ENCODE measurements around the gene ANTXRL. TPM values are rescaled to one million over a fixed set of nuclear protein-coding genes. Genes with fewer than 3 reads are reported as not detected.

The ANTXRL gene
- total and polyA plus RNA-seq, 2 experiments from 2014 or later: not detected

GRCh38 chr10:46289209-46289810 lies 2.5 kb downstream of the ANTXRL start:
- DNase-seq (ENCODE audit: low spot score): no peak
- Histone ChIP-seq H3K4me2 (no peak overlapping the region), H3K27me3 (no peaks in the 10 kb centered on the region), H3K27ac (no peak overlapping the region), H3K79me2 (no peaks in the 10 kb centered on the region), H3K36me3 (replicated peaks; ENCODE audit: insufficient read depth, low read depth) (no peaks in the 10 kb centered on the region), H3K4me3 (no peak overlapping the region), H3K9me2 (replicated peaks; ENCODE audit: insufficient read depth) (no peaks in the 10 kb centered on the region), H3K4me1 (ENCODE audit: insufficient read depth) (no peaks in the 10 kb centered on the region), H2AFZ (no peak overlapping the region), H3K9me3 (ENCODE audit: low read depth) (no peaks in the 10 kb centered on the region), H4K20me1 (ENCODE audit: insufficient read depth, poor library complexity, severe bottlenecking) (no peaks in the 10 kb centered on the region)
- WGBS (ENCODE audit: low lambda C conversion rate, missing lambda C conversion rate): 87% methylated on average over 7 of the region's 7 CpGs
- TF ChIP-seq EZH2phosphoT487 (IDR thresholded peaks at IDR 0.05; ENCODE audit: low read depth, severe bottlenecking, unreplicated experiment): no peak
- no peak for TF ChIP-seq CTCF (IDR thresholded peaks at IDR 0.05; ENCODE audit: poor library complexity)
- TF ChIP-seq EZH2 (IDR thresholded peaks at IDR 0.05; ENCODE audit: borderline replicate concordance): no peak

GRCh38 chr10:46290101-46290886 lies 3.5 kb downstream of the ANTXRL start:
- H4K20me1 ChIP-seq (ENCODE audit: insufficient read depth, poor library complexity, severe bottlenecking): no peaks in the 10 kb centered on the region
- no peak overlapping the region for H3K27ac ChIP-seq
- no peaks in the 10 kb centered on the region for H3K9me2 ChIP-seq (replicated peaks; ENCODE audit: insufficient read depth)
- H3K4me3 ChIP-seq: no peak overlapping the region
- WGBS (ENCODE audit: low lambda C conversion rate, missing lambda C conversion rate): 94% methylated on average over 15 of the region's 15 CpGs
- H3K79me2 ChIP-seq: no peaks in the 10 kb centered on the region
- no peaks in the 10 kb centered on the region for H3K27me3 ChIP-seq
- H3K4me2 ChIP-seq: no peak overlapping the region
- H3K4me1 ChIP-seq (ENCODE audit: insufficient read depth): no peaks in the 10 kb centered on the region
- DNase-seq (ENCODE audit: low spot score): no peak
- no peaks in the 10 kb centered on the region for H3K36me3 ChIP-seq (replicated peaks; ENCODE audit: insufficient read depth, low read depth)
- H2AFZ ChIP-seq: no peak overlapping the region
- H3K9me3 ChIP-seq (ENCODE audit: low read depth): no peaks in the 10 kb centered on the region
- TF ChIP-seq CTCF (IDR thresholded peaks at IDR 0.05; ENCODE audit: poor library complexity) (no peak), EZH2phosphoT487 (IDR thresholded peaks at IDR 0.05; ENCODE audit: low read depth, severe bottlenecking, unreplicated experiment) (no peak), EZH2 (IDR thresholded peaks at IDR 0.05; ENCODE audit: borderline replicate concordance) (no peak)

GRCh38 chr10:46291817-46292572 lies 5.2 kb downstream of the ANTXRL start:
- H3K4me3 ChIP-seq: no peak overlapping the region
- no peaks in the 10 kb centered on the region for H4K20me1 ChIP-seq (ENCODE audit: insufficient read depth, poor library complexity, severe bottlenecking)
- 64% methylated on average over 10 of the region's 10 CpGs for WGBS (ENCODE audit: low lambda C conversion rate, missing lambda C conversion rate)
- H3K4me1 ChIP-seq (ENCODE audit: insufficient read depth): no peaks in the 10 kb centered on the region
- no peaks in the 10 kb centered on the region for H3K79me2 ChIP-seq
- H3K27me3 ChIP-seq: no peaks in the 10 kb centered on the region
- no peak for DNase-seq (ENCODE audit: low spot score)
- H3K9me3 ChIP-seq (ENCODE audit: low read depth): no peaks in the 10 kb centered on the region
- no peak overlapping the region for H3K27ac ChIP-seq
- no peaks in the 10 kb centered on the region for H3K9me2 ChIP-seq (replicated peaks; ENCODE audit: insufficient read depth)
- no peak overlapping the region for H3K4me2 ChIP-seq
- no peak overlapping the region for H2AFZ ChIP-seq
- TF ChIP-seq CTCF (IDR thresholded peaks at IDR 0.05; ENCODE audit: poor library complexity) (no peak), EZH2phosphoT487 (IDR thresholded peaks at IDR 0.05; ENCODE audit: low read depth, severe bottlenecking, unreplicated experiment) (no peak), EZH2 (IDR thresholded peaks at IDR 0.05; ENCODE audit: borderline replicate concordance) (no peak)
- H3K36me3 ChIP-seq (replicated peaks; ENCODE audit: insufficient read depth, low read depth): no peaks in the 10 kb centered on the region
